NCI-H2171 treated with DMSO at 0.1 percent for 48 hours (cell line): ENCODE results near the gene PGBD5.

Experiments
- DNase-seq: peaks from one replicate; lab custom pipeline; 2025; lab: John Stamatoyannopoulos, UW

The PGBD5 gene

GRCh38 chr1:230347896-230348295, 78.2 kb downstream of the PGBD5 start:
- no peak for DNase-seq

GRCh38 chr1:230345139-230345885, 80.8 kb downstream of the PGBD5 start:
- no peak for DNase-seq

- no peak for DNase-seq
Measured at GRCh38 chr1:230342699-230343098, 83.4 kb downstream of the PGBD5 start.

GRCh38 chr1:230342019-230342418, 84.1 kb downstream of the PGBD5 start:
- DNase-seq, result no peak

GRCh38 chr1:230341162-230341546, 85.0 kb downstream of the PGBD5 start:
- no peak for DNase-seq

- DNase-seq, result no peak
Measured at GRCh38 chr1:230340526-230341161, 85.5 kb downstream of the PGBD5 start.

- DNase-seq, result no peak
Measured at GRCh38 chr1:230339033-230339432, 87.1 kb downstream of the PGBD5 start.

- DNase-seq, result no peak
Measured at GRCh38 chr1:230337266-230337665, 88.9 kb downstream of the PGBD5 start.

GRCh38 chr1:230335861-230336522, 90.1 kb downstream of the PGBD5 start:
- peak; percentile 4 for DNase-seq

GRCh38 chr1:230334447-230334837, 91.7 kb downstream of the PGBD5 start:
- DNase-seq, result no peak

- no peak for DNase-seq
Measured at GRCh38 chr1:230333590-230334446, 92.3 kb downstream of the PGBD5 start.

- no peak for DNase-seq
Measured at GRCh38 chr1:230332575-230333066, 93.5 kb downstream of the PGBD5 start.

GRCh38 chr1:230332061-230332460, 94.1 kb downstream of the PGBD5 start:
- no peak for DNase-seq

- no peak for DNase-seq
Measured at GRCh38 chr1:230330157-230330556, 96.0 kb downstream of the PGBD5 start.

GRCh38 chr1:230328342-230329015, 97.7 kb downstream of the PGBD5 start:
- DNase-seq, result no peak

- no peak for DNase-seq
Measured at GRCh38 chr1:230327892-230328284, 98.2 kb downstream of the PGBD5 start.

- DNase-seq, result no peak
Measured at GRCh38 chr1:230326971-230327891, 98.9 kb downstream of the PGBD5 start.

GRCh38 chr1:230323686-230324085, 102.4 kb downstream of the PGBD5 start:
- no peak for DNase-seq

- DNase-seq, result no peak
Measured at GRCh38 chr1:230322967-230323547, 103.1 kb downstream of the PGBD5 start.

- no peak for DNase-seq
Measured at GRCh38 chr1:230322421-230322756, 103.7 kb downstream of the PGBD5 start.
